GM23338 (cell line): ENCODE data around the gene RYR1. TPM values are rescaled to one million over a fixed set of nuclear protein-coding genes. Genes with fewer than 3 reads are reported as not detected.

Experiments used
- ATAC-seq: fragments of 200-7000 bp; cut with Tn5 transposase; 3 replicates; pipeline ENCODE4 v1.9.1; 2020
- DNase-seq: peaks from one replicate; pipeline ENCODE4 v3.0.0-alpha.2; 2015; ENCODE audit warnings: low spot score
- H2AFZ ChIP-seq: fragments of 200-600 bp; sonication (generic); 2 replicates; pipeline ENCODE4 v1.8.0; 2016; ENCODE audit warnings: antibody characterized with exemption, mild to moderate bottlenecking, moderate library complexity
- H3F3A ChIP-seq: fragments of 200-600 bp; sonication (generic); replicated peaks from 2 replicates; pipeline ENCODE4 v1.8.0; 2017; ENCODE audit warnings: antibody characterized with exemption, mixed run types, low read depth
- H3K27ac ChIP-seq: fragments of 200-600 bp; sonication (generic); 2 replicates; pipeline ENCODE4 v1.6.1; 2016; ENCODE audit warnings: low read depth
- H3K27me3 ChIP-seq: fragments of 200-600 bp; sonication (generic); 2 replicates; pipeline ENCODE4 v1.8.0; 2016; ENCODE audit warnings: mild to moderate bottlenecking, mixed run types, moderate library complexity; ENCODE audit not compliant: insufficient read depth
- H3K36me3 ChIP-seq: fragments of 200-600 bp; sonication (generic); 2 replicates; pipeline ENCODE4 v1.8.0; 2016; ENCODE audit warnings: mild to moderate bottlenecking; ENCODE audit not compliant: insufficient read depth
- H3K4me1 ChIP-seq: fragments of 200-600 bp; sonication (generic); 2 replicates; pipeline ENCODE4 v1.8.0; 2016; ENCODE audit warnings: mild to moderate bottlenecking, moderate library complexity; ENCODE audit not compliant: insufficient read depth
- H3K4me2 ChIP-seq: fragments of 200-600 bp; sonication (generic); 2 replicates; pipeline ENCODE4 v1.7.1; 2017; ENCODE audit warnings: mixed run types
- H3K4me3 ChIP-seq: fragments of 200-600 bp; sonication (generic); 2 replicates; pipeline ENCODE4 v1.6.1; 2016; ENCODE audit warnings: mixed run types
- H3K79me2 ChIP-seq: fragments of 200-600 bp; sonication (generic); replicated peaks from 2 replicates; pipeline ENCODE4 v1.8.0; 2017; ENCODE audit warnings: mild to moderate bottlenecking; ENCODE audit not compliant: insufficient read depth
- H3K9me2 ChIP-seq: fragments of 200-600 bp; sonication (generic); 2 replicates; pipeline ENCODE4 v1.8.0; 2017; ENCODE audit not compliant: insufficient read depth
- H4K20me1 ChIP-seq: fragments of 200-600 bp; sonication (generic); replicated peaks from 2 replicates; pipeline ENCODE4 v1.8.0; 2017; ENCODE audit warnings: mild to moderate bottlenecking; ENCODE audit not compliant: insufficient read depth
- H3K27ac Mint-ChIP-seq: 2 replicates; pipeline ENCODE4 v1.8.0; 2020; ENCODE audit warnings: inconsistent platforms, mild to moderate bottlenecking, moderate library complexity, mixed read lengths
- H3K27me3 Mint-ChIP-seq: 3 replicates; pipeline ENCODE4 v1.8.0; 2022; ENCODE audit warnings: low read depth, mild to moderate bottlenecking, moderate library complexity, mixed read lengths, inconsistent platforms; ENCODE audit not compliant: insufficient read depth, poor library complexity
- H3K36me3 Mint-ChIP-seq: 3 replicates; pipeline ENCODE4 v1.8.0; 2021; ENCODE audit warnings: low read depth, mild to moderate bottlenecking, inconsistent platforms, moderate library complexity, mixed read lengths
- H3K4me1 Mint-ChIP-seq: 3 replicates; pipeline ENCODE4 v1.8.0; 2020; ENCODE audit warnings: mild to moderate bottlenecking, inconsistent platforms, mixed read lengths
- H3K4me3 Mint-ChIP-seq: 3 replicates; pipeline ENCODE4 v1.8.0; 2021; ENCODE audit warnings: moderate library complexity, mild to moderate bottlenecking, inconsistent platforms, mixed read lengths
- H3K9me3 Mint-ChIP-seq: 3 replicates; pipeline ENCODE4 v1.8.0; 2020; ENCODE audit warnings: moderate library complexity, mild to moderate bottlenecking, inconsistent platforms, mixed read lengths
- CTCF ChIP-seq, 2 experiments: fragments of 200-600 bp in 1 of 2; sonication (generic) in 1 of 2; conservative IDR thresholded peaks; 2 replicates each; pipeline versions ENCODE4 v1.5.1 to v1.6.1; 2016 to 2017; ENCODE audit warnings: antibody characterized with exemption in 2 of 2, low read depth in 2 of 2, mild to moderate bottlenecking in 2 of 2, moderate library complexity in 1 of 2
- EZH2phosphoT487 ChIP-seq: fragments of 200-600 bp; sonication (generic); IDR thresholded peaks from one replicate; pipeline ENCODE4 v1.8.1; 2018; ENCODE audit warnings: antibody characterized with exemption; ENCODE audit not compliant: unreplicated experiment
- JUNB ChIP-seq: IDR thresholded peaks from one replicate; pipeline ENCODE4 v1.6.1; 2016; ENCODE audit warnings: antibody characterized with exemption; ENCODE audit not compliant: unreplicated experiment
- REST ChIP-seq: IDR thresholded peaks from one replicate; pipeline ENCODE4 v1.6.1; 2018; ENCODE audit warnings: antibody characterized with exemption; ENCODE audit not compliant: unreplicated experiment
- polyA plus RNA-seq: library from polyadenylated mRNA; unstranded; fragments of >200 nt; fragmentation: Nextera tagmentation; extraction: Ambion mirVana; gene quantifications from 2 replicates; pipeline ENCODE4 v1.2.1, GENCODE V29; 2016
- total RNA-seq: library from RNA; depleted of rRNA; stranded (reverse); fragments of >200 nt; shearing (Covaris generic); gene quantifications from 2 replicates; pipeline ENCODE4 v1.2.3, GENCODE V29; 2014
- TF ChIP-seq, protein P1 (sequence below): fragments of 250-450 bp; sonication (Bioruptor Pico); IDR thresholded peaks from 2 replicates; pipeline ENCODE4 v1.5.0; 2020; ENCODE audit warnings: mild to moderate bottlenecking, moderate library complexity

Gene RYR1
- total and polyA plus RNA-seq, 2 experiments from 2014 or later, result 4.0 to 26.7 TPM

- no peak for TF ChIP-seq REST
Measured at GRCh38 chr19:38506723-38507550, 73.4 kb downstream of the RYR1 start (continued).

DNA sequence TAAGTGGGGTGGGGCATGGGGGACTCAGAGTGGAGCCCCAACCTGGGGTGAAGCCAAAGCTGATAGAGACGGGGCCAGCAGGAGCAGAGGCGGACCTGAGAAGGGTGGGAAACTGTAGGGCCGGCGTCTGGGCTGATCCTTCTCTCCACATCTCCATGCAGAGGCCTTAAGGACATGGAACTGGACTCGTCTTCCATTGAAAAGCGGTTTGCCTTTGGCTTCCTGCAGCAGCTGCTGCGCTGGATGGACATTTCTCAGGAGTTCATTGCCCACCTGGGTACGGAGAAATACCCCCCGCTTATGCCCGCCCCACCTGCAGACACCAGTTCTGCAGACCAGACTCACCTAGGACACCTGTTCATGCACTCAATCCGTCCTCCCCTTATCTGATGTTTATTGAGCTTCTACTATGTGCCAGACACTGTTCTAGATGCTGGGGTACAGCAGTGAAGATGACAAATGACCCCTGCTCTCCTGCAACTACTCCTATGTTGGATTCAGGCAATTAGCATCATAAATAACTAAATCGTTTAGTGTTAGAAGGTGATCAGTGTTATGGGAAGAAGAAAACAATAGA lies 74.1 kb downstream of the RYR1 start:
- H4K20me1 ChIP-seq, result no peaks in the 10 kb centered on the region

More for the DNA sequence above, 74.1 kb downstream of the RYR1 start:
- Mint-ChIP-seq H3K36me3 (peaks cover 89% of the 10 kb centered on the region), H3K27me3 (peaks cover 22% of the 10 kb centered on the region), H3K4me3 (no peak overlapping the region), H3K4me1 (peaks cover 10% of the 10 kb centered on the region; the same call in 2 of the 3 replicates), H3K27ac (no peak overlapping the region), H3K9me3 (no peaks in the 10 kb centered on the region; the same call in 2 of the 3 replicates)
- Histone ChIP-seq H3K27me3 (no peaks in the 10 kb centered on the region), H3K4me1 (no peaks in the 10 kb centered on the region; the same call in 1 of the 2 replicates), H3K27ac (0 out of 2 replicates have a peak overlapping the region, but pooled peaks have one; percentile 32), H3K4me2 (no peak overlapping the region), H3F3A (peaks cover 16% of the 10 kb centered on the region; the same call in 1 of the 2 replicates), H3K79me2 (no peaks in the 10 kb centered on the region), H3K36me3 (peaks cover 15% of the 10 kb centered on the region), H3K9me2 (peaks cover 3% of the 10 kb centered on the region; the same call in 1 of the 2 replicates), H2AFZ (no peak overlapping the region), H3K4me3 (no peak overlapping the region)
- no peak for ATAC-seq
- no peak for DNase-seq
- no peak for TF ChIP-seq CTCF (conservative IDR thresholded peaks at IDR 0.05; ENCODE audit: low read depth in 2 of 2)
- TF ChIP-seq, protein P1, sequence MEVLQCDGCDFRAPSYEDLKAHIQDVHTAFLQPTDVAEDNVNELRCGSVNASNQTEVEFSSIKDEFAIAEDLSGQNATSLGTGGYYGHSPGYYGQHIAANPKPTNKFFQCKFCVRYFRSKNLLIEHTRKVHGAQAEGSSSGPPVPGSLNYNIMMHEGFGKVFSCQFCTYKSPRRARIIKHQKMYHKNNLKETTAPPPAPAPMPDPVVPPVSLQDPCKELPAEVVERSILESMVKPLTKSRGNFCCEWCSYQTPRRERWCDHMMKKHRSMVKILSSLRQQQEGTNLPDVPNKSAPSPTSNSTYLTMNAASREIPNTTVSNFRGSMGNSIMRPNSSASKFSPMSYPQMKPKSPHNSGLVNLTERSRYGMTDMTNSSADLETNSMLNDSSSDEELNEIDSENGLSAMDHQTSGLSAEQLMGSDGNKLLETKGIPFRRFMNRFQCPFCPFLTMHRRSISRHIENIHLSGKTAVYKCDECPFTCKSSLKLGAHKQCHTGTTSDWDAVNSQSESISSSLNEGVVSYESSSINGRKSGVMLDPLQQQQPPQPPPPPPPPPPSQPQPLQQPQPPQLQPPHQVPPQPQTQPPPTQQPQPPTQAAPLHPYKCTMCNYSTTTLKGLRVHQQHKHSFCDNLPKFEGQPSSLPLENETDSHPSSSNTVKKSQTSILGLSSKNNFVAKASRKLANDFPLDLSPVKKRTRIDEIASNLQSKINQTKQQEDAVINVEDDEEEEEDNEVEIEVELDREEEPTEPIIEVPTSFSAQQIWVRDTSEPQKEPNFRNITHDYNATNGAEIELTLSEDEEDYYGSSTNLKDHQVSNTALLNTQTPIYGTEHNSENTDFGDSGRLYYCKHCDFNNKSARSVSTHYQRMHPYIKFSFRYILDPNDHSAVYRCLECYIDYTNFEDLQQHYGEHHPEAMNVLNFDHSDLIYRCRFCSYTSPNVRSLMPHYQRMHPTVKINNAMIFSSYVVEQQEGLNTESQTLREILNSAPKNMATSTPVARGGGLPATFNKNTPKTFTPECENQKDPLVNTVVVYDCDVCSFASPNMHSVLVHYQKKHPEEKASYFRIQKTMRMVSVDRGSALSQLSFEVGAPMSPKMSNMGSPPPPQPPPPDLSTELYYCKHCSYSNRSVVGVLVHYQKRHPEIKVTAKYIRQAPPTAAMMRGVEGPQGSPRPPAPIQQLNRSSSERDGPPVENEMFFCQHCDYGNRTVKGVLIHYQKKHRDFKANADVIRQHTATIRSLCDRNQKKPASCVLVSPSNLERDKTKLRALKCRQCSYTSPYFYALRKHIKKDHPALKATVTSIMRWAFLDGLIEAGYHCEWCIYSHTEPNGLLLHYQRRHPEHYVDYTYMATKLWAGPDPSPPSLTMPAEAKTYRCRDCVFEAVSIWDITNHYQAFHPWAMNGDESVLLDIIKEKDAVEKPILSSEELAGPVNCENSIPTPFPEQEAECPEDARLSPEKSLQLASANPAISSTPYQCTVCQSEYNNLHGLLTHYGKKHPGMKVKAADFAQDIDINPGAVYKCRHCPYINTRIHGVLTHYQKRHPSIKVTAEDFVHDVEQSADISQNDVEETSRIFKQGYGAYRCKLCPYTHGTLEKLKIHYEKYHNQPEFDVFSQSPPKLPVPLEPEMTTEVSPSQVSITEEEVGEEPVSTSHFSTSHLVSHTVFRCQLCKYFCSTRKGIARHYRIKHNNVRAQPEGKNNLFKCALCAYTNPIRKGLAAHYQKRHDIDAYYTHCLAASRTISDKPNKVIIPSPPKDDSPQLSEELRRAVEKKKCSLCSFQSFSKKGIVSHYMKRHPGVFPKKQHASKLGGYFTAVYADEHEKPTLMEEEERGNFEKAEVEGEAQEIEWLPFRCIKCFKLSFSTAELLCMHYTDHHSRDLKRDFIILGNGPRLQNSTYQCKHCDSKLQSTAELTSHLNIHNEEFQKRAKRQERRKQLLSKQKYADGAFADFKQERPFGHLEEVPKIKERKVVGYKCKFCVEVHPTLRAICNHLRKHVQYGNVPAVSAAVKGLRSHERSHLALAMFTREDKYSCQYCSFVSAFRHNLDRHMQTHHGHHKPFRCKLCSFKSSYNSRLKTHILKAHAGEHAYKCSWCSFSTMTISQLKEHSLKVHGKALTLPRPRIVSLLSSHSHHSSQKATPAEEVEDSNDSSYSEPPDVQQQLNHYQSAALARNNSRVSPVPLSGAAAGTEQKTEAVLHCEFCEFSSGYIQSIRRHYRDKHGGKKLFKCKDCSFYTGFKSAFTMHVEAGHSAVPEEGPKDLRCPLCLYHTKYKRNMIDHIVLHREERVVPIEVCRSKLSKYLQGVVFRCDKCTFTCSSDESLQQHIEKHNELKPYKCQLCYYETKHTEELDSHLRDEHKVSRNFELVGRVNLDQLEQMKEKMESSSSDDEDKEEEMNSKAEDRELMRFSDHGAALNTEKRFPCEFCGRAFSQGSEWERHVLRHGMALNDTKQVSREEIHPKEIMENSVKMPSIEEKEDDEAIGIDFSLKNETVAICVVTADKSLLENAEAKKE (CRISPR knock-in tag), result no peak
- no peak for TF ChIP-seq REST
- TF ChIP-seq EZH2phosphoT487, result no peak
- TF ChIP-seq JUNB, result no peak
